ENCODE data around the gene DCAF16.

Gene DCAF16

GRCh38 chr4:17781300-17782287, 29.0 kb downstream of the DCAF16 start, which contains the start of gene FAM184B:
TSS of gene FAM184B (minus strand) at chr4:17781621. CDS start at chr4:17781299, 322 bp downstream.
- DNase-seq (ENCODE audit: low spot score) = no peak

GRCh38 chr4:17780501-17781299, 29.9 kb downstream of the DCAF16 start:
- DNase-seq (ENCODE audit: low spot score) = no peak

- DNase-seq (ENCODE audit: low spot score) = no peak
Measured at GRCh38 chr4:17778431-17778830, 32.1 kb downstream of the DCAF16 start.

- no peak for DNase-seq (ENCODE audit: low spot score)
Measured at GRCh38 chr4:17773135-17773698, 37.3 kb downstream of the DCAF16 start.

GRCh38 chr4:17771284-17771908, 39.2 kb downstream of the DCAF16 start:
- DNase-seq (ENCODE audit: low spot score) = no peak

GRCh38 chr4:17770845-17771244, 39.7 kb downstream of the DCAF16 start:
- no peak for DNase-seq (ENCODE audit: low spot score)

- no peak for DNase-seq (ENCODE audit: low spot score)
Measured at GRCh38 chr4:17769406-17770174, 41.0 kb downstream of the DCAF16 start.

- no peak for DNase-seq (ENCODE audit: low spot score)
Measured at GRCh38 chr4:17766826-17767458, 43.6 kb downstream of the DCAF16 start.

- no peak for DNase-seq (ENCODE audit: low spot score)
Measured at GRCh38 chr4:17765514-17766286, 44.9 kb downstream of the DCAF16 start.

- DNase-seq (ENCODE audit: low spot score) = no peak
Measured at GRCh38 chr4:17763931-17764330, 46.6 kb downstream of the DCAF16 start.

- no peak for DNase-seq (ENCODE audit: low spot score)
Measured at GRCh38 chr4:17763416-17763815, 47.1 kb downstream of the DCAF16 start.

- no peak for DNase-seq (ENCODE audit: low spot score)
Measured at GRCh38 chr4:17762726-17763125, 47.8 kb downstream of the DCAF16 start.

- DNase-seq (ENCODE audit: low spot score) = no peak
Measured at GRCh38 chr4:17761062-17761461, 49.5 kb downstream of the DCAF16 start.

GRCh38 chr4:17760626-17761025, 49.9 kb downstream of the DCAF16 start:
- no peak for DNase-seq (ENCODE audit: low spot score)

GRCh38 chr4:17758485-17758884, 52.1 kb downstream of the DCAF16 start:
- DNase-seq (ENCODE audit: low spot score) = no peak

- no peak for DNase-seq (ENCODE audit: low spot score)
Measured at GRCh38 chr4:17757621-17758020, 52.9 kb downstream of the DCAF16 start.

GRCh38 chr4:17753646-17754045, 56.9 kb downstream of the DCAF16 start:
- no peak for DNase-seq (ENCODE audit: low spot score)

All from hepatic stellate cell (primary cell).